ENCODE measurements around the gene ANAPC2.
A peak's percentile ranks its signal among the peaks of the same experiment; 100 is the strongest.

The ANAPC2 gene

DNA sequence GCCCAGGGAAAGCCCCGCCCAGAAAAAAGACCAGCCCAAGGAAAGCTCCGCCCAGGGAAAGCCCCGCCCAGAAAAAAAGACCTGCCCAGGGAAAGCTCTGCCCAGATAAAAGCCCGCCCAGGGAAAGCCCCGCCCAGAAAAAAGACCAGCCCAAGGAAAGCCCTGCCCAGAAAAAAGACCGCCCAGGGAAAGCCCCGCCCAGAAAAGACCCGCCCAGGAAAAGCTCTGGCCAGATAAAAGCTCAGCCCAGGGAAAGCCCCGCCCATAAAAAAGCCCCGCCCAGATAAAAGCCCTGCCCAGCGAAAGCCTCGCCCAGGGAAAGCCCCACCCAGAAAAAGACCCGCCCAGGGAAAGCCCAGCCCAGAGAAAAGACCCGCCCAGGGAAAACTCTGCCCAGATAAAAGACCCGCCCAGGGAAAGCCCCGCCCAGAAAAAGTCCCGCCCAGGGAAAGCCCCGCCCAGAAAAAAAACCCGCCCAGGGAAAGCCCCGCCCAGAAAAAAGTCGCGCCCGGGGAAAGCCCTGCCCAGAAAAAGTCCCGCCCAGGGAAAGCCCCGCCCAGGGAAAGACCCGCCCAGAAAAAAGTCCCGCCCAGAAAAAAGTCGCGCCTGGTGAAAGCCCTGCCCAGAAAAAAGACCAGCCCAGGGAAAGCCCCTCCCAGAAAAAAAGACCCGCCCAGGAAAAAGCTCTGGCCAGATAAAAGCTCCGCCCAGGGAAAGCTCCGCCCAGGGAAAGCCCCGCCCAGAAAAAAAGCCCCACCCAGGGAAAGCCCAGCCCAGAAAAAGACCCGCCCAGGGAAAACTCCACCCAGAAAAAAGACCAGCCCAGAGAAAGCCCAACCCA is 37.5 kb downstream of the ANAPC2 start:
- H4K8ac ChIP-seq (ENCODE audit: low read depth, low read length): no peak overlapping the region
- peaks cover 0 to 49% (median 15%) of the 10 kb centered on the region in 3 experiments for H3K27me3 ChIP-seq (ENCODE audit: control insufficient read depth in 3 of 3, insufficient read depth in 3 of 3, low read depth in 1 of 3, low read length in 3 of 3)
- no peak overlapping the region for H3K27ac ChIP-seq (replicated peaks; ENCODE audit: low read length)
- no peaks in the 10 kb centered on the region for H3K4me1 ChIP-seq (ENCODE audit: control insufficient read depth in 2 of 2, insufficient read depth in 1 of 2, low read depth in 1 of 2, low read length in 2 of 2)
- no peak overlapping the region for H3K23ac ChIP-seq (ENCODE audit: low read depth, low read length, poor library complexity)
- H4K91ac ChIP-seq (ENCODE audit: low read depth, low read length, poor library complexity): no peak overlapping the region
- peaks cover 2% of the 10 kb centered on the region for H3K79me1 ChIP-seq (ENCODE audit: low read depth, low read length)
- H2BK12ac ChIP-seq (ENCODE audit: low read length): no peak overlapping the region
- H3K4ac ChIP-seq (ENCODE audit: low read length): no peak overlapping the region
- H3K36me3 ChIP-seq (replicated peaks in 1 of 2; ENCODE audit: control insufficient read depth in 2 of 2, insufficient read depth in 2 of 2, low read length in 2 of 2): peaks cover 0 to 2% of the 10 kb centered on the region in 2 donors
- no peak overlapping the region for H2AFZ ChIP-seq (ENCODE audit: low read length)
- H2BK15ac ChIP-seq (ENCODE audit: low read length): no peak overlapping the region
- H3K4me3 ChIP-seq (ENCODE audit: low read length in 2 of 2): no peak overlapping the region
- H3K14ac ChIP-seq (ENCODE audit: low read length): no peak overlapping the region
- no peak overlapping the region for H3K4me2 ChIP-seq (ENCODE audit: insufficient read depth, low read length, poor library complexity, severe bottlenecking)
- no peak overlapping the region for H3K18ac ChIP-seq (ENCODE audit: low read length)
- H2AK5ac ChIP-seq (ENCODE audit: low read depth, low read length): no peak overlapping the region
- H2BK120ac ChIP-seq (ENCODE audit: low read depth, low read length): no peak overlapping the region
- no peak for DNase-seq (ENCODE audit: low spot score)
- H2BK5ac ChIP-seq (ENCODE audit: low read length): no peak overlapping the region
- WGBS, 2 donors (ENCODE audit: extremely low coverage in 2 of 2, insufficient read length in 2 of 2, insufficient replicate concordance in 1 of 2): no CpG with 5 or more reads among the region's 34 CpGs
- peaks cover 0 to 12% of the 10 kb centered on the region in 2 donors for H3K9me3 ChIP-seq (replicated peaks in 1 of 2; ENCODE audit: control insufficient read depth in 2 of 2, insufficient read depth in 1 of 2, low read depth in 1 of 2, low read length in 2 of 2)
- no peak overlapping the region for H3K9ac ChIP-seq (ENCODE audit: low read depth, low read length, poor library complexity)

DNA sequence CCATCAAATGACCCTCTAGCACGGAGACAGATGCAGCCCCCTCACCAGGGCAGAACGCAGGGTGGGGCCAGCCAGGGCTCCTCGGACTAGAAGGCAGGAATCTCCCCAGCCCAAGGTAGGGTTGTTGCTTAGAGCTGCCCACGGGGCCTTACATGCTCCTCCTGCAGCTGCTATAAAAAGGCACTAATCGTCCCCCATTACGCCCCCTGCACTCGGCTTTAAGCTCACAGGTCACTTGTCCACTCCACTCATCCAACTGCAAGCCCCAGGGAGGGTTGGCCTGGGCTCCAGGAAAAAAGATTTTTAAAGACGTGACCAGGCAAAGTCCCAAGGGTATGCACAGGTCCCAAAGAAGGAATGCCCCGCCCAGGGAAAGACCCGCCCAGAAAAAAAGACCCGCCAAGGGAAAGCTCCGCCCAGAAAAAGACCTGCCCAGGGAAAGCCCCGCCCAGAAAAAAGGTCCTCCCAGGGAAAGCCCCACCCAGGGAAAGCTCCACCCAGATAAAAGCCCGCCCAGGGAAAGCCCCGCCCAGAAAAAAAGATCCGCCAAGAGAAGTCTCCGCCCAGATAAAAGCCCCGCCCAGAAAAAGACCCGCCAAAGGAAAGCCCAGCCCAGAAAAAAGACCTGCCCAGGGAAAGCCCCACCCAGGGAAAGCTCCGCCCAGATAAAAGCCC is 38.3 kb downstream of the ANAPC2 start:
- no peaks in the 10 kb centered on the region for H3K4me1 ChIP-seq (ENCODE audit: control insufficient read depth in 2 of 2, insufficient read depth in 1 of 2, low read depth in 1 of 2, low read length in 2 of 2)
- no CpG with 5 or more reads among the region's 20 CpGs for WGBS, 2 donors (ENCODE audit: extremely low coverage in 2 of 2, insufficient read length in 2 of 2, insufficient replicate concordance in 1 of 2)
- peaks cover 0 to 12% of the 10 kb centered on the region in 2 donors for H3K9me3 ChIP-seq (replicated peaks in 1 of 2; ENCODE audit: control insufficient read depth in 2 of 2, insufficient read depth in 1 of 2, low read depth in 1 of 2, low read length in 2 of 2)
- peaks cover 0 to 45% (median 10%) of the 10 kb centered on the region in 3 experiments for H3K27me3 ChIP-seq (ENCODE audit: control insufficient read depth in 3 of 3, insufficient read depth in 3 of 3, low read depth in 1 of 3, low read length in 3 of 3)
- no peak overlapping the region for H4K91ac ChIP-seq (ENCODE audit: low read depth, low read length, poor library complexity)
- H2AFZ ChIP-seq (ENCODE audit: low read length): no peak overlapping the region
- no peak overlapping the region for H3K9ac ChIP-seq (ENCODE audit: low read depth, low read length, poor library complexity)
- H3K14ac ChIP-seq (ENCODE audit: low read length): no peak overlapping the region
- no peak overlapping the region for H3K27ac ChIP-seq (replicated peaks; ENCODE audit: low read length)
- H2AK5ac ChIP-seq (ENCODE audit: low read depth, low read length): no peak overlapping the region
- no peak for DNase-seq (ENCODE audit: low spot score)
- H3K23ac ChIP-seq (ENCODE audit: low read depth, low read length, poor library complexity): peak overlapping the region; percentile 80
- H2BK120ac ChIP-seq (ENCODE audit: low read depth, low read length): no peak overlapping the region
- no peak overlapping the region for H2BK5ac ChIP-seq (ENCODE audit: low read length)
- H3K36me3 ChIP-seq (replicated peaks in 1 of 2; ENCODE audit: control insufficient read depth in 2 of 2, insufficient read depth in 2 of 2, low read length in 2 of 2): peaks cover 0 to 2% of the 10 kb centered on the region in 2 donors
- H2BK15ac ChIP-seq (ENCODE audit: low read length): no peak overlapping the region
- no peak overlapping the region for H2BK12ac ChIP-seq (ENCODE audit: low read length)
- no peak overlapping the region for H3K4me3 ChIP-seq (ENCODE audit: low read length in 2 of 2)
- H3K4me2 ChIP-seq (ENCODE audit: insufficient read depth, low read length, poor library complexity, severe bottlenecking): no peak overlapping the region
- H3K4ac ChIP-seq (ENCODE audit: low read length): no peak overlapping the region
- H3K18ac ChIP-seq (ENCODE audit: low read length): no peak overlapping the region
- peaks cover 2% of the 10 kb centered on the region for H3K79me1 ChIP-seq (ENCODE audit: low read depth, low read length)
- H4K8ac ChIP-seq (ENCODE audit: low read depth, low read length): no peak overlapping the region

DNA sequence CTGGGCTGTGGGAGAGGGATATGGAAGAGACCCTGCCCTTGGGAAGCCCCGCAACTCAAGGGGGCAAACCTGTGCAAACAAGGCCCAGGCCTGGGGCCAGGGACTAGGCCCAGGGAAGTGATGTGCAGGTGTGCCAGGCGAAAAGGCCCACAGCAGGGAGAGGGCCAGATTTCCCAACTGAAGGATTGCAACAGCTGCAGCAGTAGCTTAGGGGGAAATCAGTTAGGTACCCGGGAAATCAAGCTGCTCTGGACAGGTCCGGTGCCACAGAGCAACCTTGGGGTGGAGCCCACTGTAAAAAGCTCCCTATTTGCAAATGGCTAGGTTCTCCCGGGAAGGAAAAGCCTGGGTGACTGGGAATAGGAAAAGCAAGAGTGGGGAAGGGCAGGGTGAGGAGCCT is 39.0 kb downstream of the ANAPC2 start:
- Histone ChIP-seq H3K4me3 (ENCODE audit: low read length in 2 of 2) (peak overlapping the region in 1 of 2 donors; percentile 12), H3K18ac (ENCODE audit: low read length) (no peak overlapping the region), H3K4ac (ENCODE audit: low read length) (no peak overlapping the region), H3K14ac (ENCODE audit: low read length) (no peak overlapping the region), H2BK5ac (ENCODE audit: low read length) (no peak overlapping the region), H3K9me3 (replicated peaks in 1 of 2; ENCODE audit: control insufficient read depth in 2 of 2, insufficient read depth in 1 of 2, low read depth in 1 of 2, low read length in 2 of 2) (peaks cover 0 to 12% of the 10 kb centered on the region in 2 donors), H3K36me3 (replicated peaks in 1 of 2; ENCODE audit: control insufficient read depth in 2 of 2, insufficient read depth in 2 of 2, low read length in 2 of 2) (peaks cover 0 to 2% of the 10 kb centered on the region in 2 donors), H3K27me3 (ENCODE audit: control insufficient read depth in 3 of 3, insufficient read depth in 3 of 3, low read depth in 1 of 3, low read length in 3 of 3) (peaks cover 0 to 38% (median 6%) of the 10 kb centered on the region in 3 experiments), H2AFZ (ENCODE audit: low read length) (no peak overlapping the region), H4K8ac (ENCODE audit: low read depth, low read length) (no peak overlapping the region), H4K91ac (ENCODE audit: low read depth, low read length, poor library complexity) (no peak overlapping the region), H2BK12ac (ENCODE audit: low read length) (peak overlapping the region; percentile 58), H2BK120ac (ENCODE audit: low read depth, low read length) (no peak overlapping the region), H3K79me1 (ENCODE audit: low read depth, low read length) (peaks cover 2% of the 10 kb centered on the region), H3K4me1 (ENCODE audit: control insufficient read depth in 2 of 2, insufficient read depth in 1 of 2, low read depth in 1 of 2, low read length in 2 of 2) (no peaks in the 10 kb centered on the region), H2BK15ac (ENCODE audit: low read length) (no peak overlapping the region), H2AK5ac (ENCODE audit: low read depth, low read length) (no peak overlapping the region), H3K9ac (ENCODE audit: low read depth, low read length, poor library complexity) (no peak overlapping the region), H3K23ac (ENCODE audit: low read depth, low read length, poor library complexity) (peak overlapping the region; percentile 80), H3K27ac (replicated peaks; ENCODE audit: low read length) (no peak overlapping the region), H3K4me2 (ENCODE audit: insufficient read depth, low read length, poor library complexity, severe bottlenecking) (no peak overlapping the region)
- no CpG with 5 or more reads among the region's 5 CpGs for whole genome bisulfite sequencing, 2 donors (ENCODE audit: extremely low coverage in 2 of 2, insufficient read length in 2 of 2, insufficient replicate concordance in 1 of 2)
- DNase-seq (ENCODE audit: low spot score): no peak

DNA sequence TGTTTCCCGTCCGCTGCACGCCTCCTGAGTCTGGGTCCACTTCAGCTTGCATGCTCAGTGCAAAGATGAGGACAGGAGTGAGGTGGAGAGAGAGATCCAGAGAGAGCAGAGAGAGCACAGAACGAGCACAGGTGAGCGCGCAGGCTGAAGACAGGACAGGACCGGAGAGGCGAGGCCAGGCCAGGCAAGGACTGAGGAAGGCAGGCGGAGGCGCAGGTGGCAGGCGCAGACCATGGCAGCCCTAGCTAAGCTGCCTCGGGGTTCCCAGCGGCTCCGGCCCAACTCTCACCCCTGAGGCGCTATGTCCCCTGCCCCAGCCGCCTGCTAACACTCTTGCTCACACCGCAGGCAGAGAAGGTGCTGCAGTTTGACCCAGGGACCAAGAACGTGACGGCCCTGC is 39.7 kb downstream of the ANAPC2 start:
- no CpG with 5 or more reads among the region's 19 CpGs for WGBS, 2 donors (ENCODE audit: extremely low coverage in 2 of 2, insufficient read length in 2 of 2, insufficient replicate concordance in 1 of 2)
- Histone ChIP-seq H2AK5ac (ENCODE audit: low read depth, low read length) (no peak overlapping the region), H3K4ac (ENCODE audit: low read length) (no peak overlapping the region), H3K79me1 (ENCODE audit: low read depth, low read length) (peaks cover 2% of the 10 kb centered on the region), H3K14ac (ENCODE audit: low read length) (no peak overlapping the region), H2BK15ac (ENCODE audit: low read length) (no peak overlapping the region), H4K8ac (ENCODE audit: low read depth, low read length) (peak overlapping the region; percentile 43), H3K23ac (ENCODE audit: low read depth, low read length, poor library complexity) (no peak overlapping the region), H3K9ac (ENCODE audit: low read depth, low read length, poor library complexity) (no peak overlapping the region), H2BK5ac (ENCODE audit: low read length) (no peak overlapping the region), H2BK12ac (ENCODE audit: low read length) (no peak overlapping the region), H3K4me1 (ENCODE audit: control insufficient read depth in 2 of 2, insufficient read depth in 1 of 2, low read depth in 1 of 2, low read length in 2 of 2) (no peaks in the 10 kb centered on the region), H4K91ac (ENCODE audit: low read depth, low read length, poor library complexity) (no peak overlapping the region), H3K4me3 (ENCODE audit: low read length in 2 of 2) (no peak overlapping the region), H2AFZ (ENCODE audit: low read length) (no peak overlapping the region), H3K36me3 (replicated peaks in 1 of 2; ENCODE audit: control insufficient read depth in 2 of 2, insufficient read depth in 2 of 2, low read length in 2 of 2) (peaks cover 0 to 2% of the 10 kb centered on the region in 2 donors), H3K9me3 (replicated peaks in 1 of 2; ENCODE audit: control insufficient read depth in 2 of 2, insufficient read depth in 1 of 2, low read depth in 1 of 2, low read length in 2 of 2) (peaks cover 0 to 12% of the 10 kb centered on the region in 2 donors), H2BK120ac (ENCODE audit: low read depth, low read length) (no peak overlapping the region), H3K27ac (replicated peaks; ENCODE audit: low read length) (no peak overlapping the region), H3K4me2 (ENCODE audit: insufficient read depth, low read length, poor library complexity, severe bottlenecking) (no peak overlapping the region), H3K18ac (ENCODE audit: low read length) (no peak overlapping the region), H3K27me3 (ENCODE audit: control insufficient read depth in 3 of 3, insufficient read depth in 3 of 3, low read depth in 1 of 3, low read length in 3 of 3) (peaks cover 0 to 44% (median 6%) of the 10 kb centered on the region in 3 experiments)
- DNase-seq (ENCODE audit: low spot score): no peak

Data from neuronal stem cell (in vitro differentiated cells).